Dedifferentiated amniotic fluid mesenchymal stem cell (primary cell): ENCODE results near the gene SMIM14.
"Not testable (repeated sequence)": the region's sequence is repeated elsewhere in the genome, so short reads cannot be mapped to it uniquely, and the experiment has no call there.

ENCODE experiments used
- DNase-seq: peaks from one replicate; pipeline ENCODE4 v3.0.0-alpha.2; 2016; ENCODE audit errors: extremely low spot score

The SMIM14 gene

DNA sequence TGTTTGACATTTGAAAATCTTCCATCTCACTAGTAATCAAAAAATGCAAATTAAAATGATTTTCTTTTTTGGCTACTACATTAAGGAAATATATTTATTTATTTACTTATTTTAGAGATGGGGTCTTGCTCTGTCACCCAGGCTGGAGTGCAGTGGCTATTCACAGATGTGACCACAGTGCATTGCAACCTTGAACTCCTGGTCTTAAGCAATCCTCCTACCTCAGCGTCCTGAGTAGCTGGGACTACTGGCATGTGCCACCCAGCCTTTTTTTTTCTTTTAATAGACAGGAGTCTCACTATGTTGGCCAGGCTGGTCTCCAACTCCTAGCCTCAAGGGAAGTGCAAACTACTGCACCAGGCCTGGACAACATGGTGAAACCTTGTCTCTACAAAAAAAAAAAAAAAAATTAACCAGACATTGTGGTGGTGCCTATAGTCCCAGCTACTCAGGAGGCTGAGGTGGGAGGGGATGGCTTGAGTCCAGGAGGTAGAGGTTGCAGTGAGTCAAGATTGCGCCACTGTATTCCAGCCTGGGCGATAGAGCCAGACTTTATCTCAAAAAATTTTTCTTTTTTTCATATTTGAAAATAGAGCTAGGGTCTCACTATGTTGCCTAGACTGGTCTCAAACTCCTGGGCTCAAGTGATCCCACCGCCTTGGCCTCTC is 4.4 kb upstream of the SMIM14 start:
- DNase-seq = no peak

- DNase-seq = no peak
Measured at GRCh38 chr4:39641451-39641850, 2.8 kb upstream of the SMIM14 start.

DNA sequence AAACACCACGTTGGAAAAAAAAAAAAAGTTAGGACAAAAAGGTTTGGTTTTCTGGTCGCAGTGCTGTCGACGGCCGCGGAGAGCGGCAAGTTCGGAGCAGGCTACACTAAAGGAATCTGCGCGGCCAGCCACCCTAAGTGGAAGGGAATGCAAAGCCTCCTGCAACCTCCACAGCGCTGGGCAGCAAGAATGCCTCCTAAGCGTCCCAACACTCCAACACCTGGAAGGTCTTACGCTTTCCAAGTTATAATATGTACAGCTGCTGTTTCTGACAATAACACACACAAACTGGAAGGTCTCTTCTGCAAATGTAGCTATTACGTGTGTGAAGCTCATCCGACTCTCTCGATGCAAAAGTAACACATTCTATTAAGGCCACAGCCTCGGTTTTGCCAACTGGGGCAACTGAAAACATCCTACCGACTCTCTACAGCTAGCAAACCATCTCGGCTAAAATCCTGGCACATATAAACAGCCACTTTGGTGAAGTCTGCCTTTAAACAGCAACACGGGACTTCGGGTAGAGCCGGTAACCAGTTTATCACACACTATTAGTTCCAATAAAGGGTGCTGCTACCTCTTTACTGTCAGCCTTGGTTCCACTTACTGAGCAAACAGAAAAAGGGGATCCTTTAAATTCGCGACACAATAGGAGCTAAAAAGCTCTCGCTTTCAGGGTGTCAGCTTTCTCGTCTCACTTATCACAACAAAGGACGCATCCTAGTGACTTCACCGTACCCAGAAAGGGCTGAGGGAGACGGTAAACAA is 895 bp downstream of the SMIM14 start:
- peak; percentile 62 for DNase-seq

DNA sequence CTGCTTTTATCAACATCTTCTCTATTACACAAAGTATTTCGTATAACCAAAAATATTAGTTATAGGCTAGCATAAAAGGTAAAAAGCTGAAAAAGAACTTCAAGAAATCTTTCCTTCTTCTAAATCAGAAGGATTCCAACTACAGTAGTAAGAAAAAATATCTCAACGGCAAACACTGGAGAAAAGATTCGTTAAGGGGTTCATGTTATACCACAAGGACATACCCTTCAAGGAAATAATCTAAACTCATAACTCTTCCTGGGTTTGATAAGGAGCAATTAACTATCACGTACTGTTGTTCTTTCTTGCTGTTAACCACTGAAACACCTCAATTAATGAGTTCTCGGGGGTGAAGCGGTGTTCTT is 1.5 kb downstream of the SMIM14 start:
- no peak for DNase-seq

GRCh38 chr4:39636531-39637184 is 2.0 kb downstream of the SMIM14 start:
- DNase-seq = no peak

DNA sequence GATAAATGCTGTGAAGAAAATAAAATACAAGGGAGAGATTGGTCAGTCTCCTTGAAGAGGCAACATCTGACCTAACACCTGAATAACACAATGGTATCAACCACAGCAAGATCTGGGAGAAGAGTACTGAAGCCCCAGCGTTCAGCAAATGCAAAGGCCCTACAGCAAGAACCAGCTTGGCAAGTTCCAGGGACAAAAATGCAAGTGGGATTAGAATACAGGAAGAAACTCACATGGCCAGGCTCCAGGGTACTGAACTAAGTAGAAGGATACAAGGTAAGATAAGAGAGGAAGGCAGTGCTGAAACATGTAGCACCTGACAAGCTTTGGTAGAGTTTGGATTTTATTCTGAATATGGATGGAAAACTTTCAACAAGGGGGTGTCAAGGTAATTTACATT is 3.6 kb downstream of the SMIM14 start:
- DNase-seq = no peak

GRCh38 chr4:39631700-39632079 is 7.0 kb downstream of the SMIM14 start:
- no peak for DNase-seq

GRCh38 chr4:39627413-39627812 is 11.3 kb downstream of the SMIM14 start:
- no peak for DNase-seq

- DNase-seq = no peak
Measured at GRCh38 chr4:39626913-39627312, 11.8 kb downstream of the SMIM14 start.

DNA sequence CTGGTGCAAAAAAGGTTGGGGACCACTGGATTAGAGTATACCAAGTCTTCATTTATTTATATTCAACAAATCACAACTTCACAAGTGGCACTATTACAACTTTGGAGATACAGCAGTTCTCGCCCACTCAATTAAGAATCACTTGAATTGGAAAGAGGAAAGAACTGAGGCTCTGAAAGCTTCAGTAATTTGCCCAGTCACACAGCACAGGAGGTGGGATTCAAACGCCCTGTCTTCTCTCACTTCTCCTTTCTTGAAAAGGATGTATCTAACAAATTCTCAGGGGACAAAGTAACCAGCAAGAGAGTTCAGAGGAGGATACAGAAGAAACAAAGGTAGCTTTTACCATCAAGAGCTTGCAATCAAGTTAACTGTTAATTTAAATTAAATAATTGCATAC is 12.4 kb downstream of the SMIM14 start:
- DNase-seq = no peak

- no peak for DNase-seq
Measured at GRCh38 chr4:39621582-39621981, 17.1 kb downstream of the SMIM14 start.

DNA sequence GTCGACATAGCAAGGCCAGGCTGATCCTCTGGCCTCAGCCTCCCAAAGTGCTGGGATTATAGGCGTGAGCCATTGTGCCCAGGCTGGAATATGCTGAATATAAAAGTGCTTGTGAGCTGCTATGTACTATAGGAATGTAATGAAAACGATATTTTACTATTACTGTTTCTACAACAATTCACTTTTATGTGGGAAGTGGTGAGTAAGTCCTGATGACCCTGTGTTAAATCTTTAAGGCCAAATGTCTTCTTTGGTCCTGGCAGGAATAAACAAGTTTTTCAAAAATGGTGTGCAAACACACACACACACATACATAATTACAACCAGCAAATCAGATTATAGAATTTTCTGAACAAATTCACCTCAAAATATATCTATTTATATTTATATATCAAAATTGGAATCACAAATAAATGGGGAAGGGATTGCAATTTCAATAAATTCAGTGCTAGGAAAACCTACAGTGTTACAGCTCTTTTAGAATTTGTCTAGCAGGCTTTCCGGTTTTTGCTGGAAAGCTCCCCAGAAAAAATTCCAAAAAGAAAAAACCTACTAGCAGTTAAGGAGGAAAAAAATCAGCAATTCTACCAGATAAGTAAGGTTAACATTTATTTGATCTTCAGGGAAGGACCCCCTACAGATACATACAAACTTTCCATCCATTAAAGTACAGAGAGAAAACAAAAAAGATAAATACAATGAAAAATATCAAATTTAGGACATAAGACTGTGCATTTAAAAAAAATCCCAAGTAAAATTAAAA is 17.9 kb downstream of the SMIM14 start:
- DNase-seq = no peak

DNA sequence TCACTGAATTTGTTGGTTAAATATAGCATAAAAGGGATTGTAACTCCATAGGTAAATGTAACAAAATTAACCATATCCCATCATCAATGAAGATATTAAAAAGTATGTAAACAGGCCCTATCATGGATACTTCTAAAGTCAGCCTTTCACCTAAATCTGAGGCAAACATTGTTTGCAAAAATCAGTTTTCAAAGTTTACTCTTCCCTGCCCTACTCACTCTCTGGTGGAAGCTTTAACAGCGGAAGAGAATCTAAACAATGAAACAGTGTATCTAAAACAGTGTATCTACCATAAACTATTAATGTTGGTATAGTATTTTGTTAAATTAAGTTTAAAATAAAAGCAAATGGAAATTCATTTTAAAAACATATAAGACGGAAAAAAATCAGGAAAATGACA is 21.1 kb downstream of the SMIM14 start:
- DNase-seq = no peak

- no peak for DNase-seq
Measured at GRCh38 chr4:39616651-39617050, 22.0 kb downstream of the SMIM14 start.

DNA sequence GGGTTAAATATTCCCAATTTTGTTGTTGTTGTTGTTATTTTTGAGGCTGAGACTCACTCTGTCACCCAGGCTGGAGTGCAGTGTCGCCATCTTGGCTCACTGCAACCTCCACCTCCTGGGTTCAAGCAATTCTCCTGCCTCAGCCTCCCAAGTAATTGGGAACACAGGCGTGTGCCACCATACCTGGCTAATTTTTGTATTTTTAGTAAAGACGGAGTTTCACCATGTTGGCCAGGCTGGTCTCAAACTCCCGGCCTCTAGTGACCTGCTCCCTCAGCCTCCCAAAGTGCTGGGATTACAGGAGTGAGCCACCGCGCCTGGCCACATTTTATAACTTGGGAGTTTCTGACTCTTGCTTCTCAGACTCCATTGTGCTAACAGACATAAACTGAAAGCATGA is 22.6 kb downstream of the SMIM14 start:
- DNase-seq = not testable (repeated sequence)

DNA sequence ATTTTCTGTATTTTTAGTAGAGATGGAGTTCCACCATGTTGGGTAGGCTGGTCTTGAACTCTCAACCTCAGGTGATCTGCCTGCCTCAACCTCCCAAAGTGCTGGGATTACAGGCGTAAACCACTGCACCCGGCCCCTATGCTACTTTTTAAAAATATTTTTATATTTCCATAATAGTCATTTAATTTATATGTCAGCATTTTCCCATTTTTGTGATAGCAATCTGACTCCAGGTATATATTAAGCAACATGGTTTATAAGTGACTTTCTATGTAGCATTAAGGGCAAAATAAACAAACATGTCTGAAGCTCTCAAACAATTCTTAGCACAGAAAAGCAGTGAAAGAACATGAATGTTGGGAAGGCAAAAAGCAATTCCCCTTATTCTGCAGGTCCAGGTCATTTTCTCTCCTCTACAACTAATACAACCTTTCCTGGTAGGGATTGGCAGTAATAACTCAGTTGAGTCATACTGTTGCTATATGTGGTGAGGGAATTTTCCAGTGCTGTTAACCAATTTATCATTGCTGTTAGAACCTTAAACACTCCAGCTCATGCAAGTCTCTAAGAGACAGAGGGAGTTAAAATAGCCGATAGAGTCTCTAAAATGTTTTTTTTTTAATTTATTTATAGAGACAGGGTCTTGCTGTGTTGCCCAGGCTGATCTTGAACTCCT is 24.0 kb downstream of the SMIM14 start:
- peak; percentile 57 for DNase-seq

- DNase-seq = peak; percentile 54
Measured at GRCh38 chr4:39613093-39613656, 25.5 kb downstream of the SMIM14 start.

DNA sequence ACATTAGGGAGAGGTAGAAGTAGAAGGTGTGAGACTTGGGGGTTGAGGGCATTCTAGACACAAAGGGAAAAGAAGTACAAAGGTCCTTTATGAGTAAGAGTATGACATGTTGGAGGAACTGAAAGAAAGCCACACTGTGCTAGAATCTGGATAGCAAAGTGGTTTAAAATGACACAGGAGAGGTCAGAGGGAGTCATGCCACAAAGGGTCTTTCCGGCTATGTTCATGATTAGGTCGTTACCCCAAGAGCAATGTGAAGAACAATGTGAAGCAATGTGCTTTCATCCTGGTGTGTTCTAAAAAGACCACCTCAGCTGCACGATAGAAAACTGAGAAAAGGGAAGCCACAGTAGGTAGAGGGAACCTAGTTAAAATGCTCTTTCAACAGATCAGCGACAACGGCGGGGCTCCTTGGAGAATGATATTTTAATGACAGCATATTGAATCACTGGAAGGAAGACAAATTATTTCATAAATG is 29.2 kb downstream of the SMIM14 start:
- DNase-seq = no peak

DNA sequence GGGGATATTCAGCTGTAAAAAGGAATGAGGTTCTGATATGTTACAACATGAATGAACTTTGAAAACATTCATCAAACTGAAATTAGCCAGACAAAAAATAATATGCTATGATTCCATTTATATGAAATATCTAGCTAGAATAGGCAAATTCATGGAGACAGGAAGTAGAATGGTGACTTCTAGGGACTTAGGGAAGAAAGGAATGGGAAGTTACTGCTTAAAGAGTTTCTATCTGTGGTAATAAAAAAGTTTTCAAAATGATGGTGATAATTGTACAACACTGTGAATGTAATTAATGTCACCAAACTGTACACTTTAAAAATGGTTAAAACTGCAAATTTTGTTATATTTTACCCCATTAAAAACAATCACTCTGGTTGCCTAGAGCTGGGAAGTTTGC is 30.2 kb downstream of the SMIM14 start:
- no peak for DNase-seq

DNA sequence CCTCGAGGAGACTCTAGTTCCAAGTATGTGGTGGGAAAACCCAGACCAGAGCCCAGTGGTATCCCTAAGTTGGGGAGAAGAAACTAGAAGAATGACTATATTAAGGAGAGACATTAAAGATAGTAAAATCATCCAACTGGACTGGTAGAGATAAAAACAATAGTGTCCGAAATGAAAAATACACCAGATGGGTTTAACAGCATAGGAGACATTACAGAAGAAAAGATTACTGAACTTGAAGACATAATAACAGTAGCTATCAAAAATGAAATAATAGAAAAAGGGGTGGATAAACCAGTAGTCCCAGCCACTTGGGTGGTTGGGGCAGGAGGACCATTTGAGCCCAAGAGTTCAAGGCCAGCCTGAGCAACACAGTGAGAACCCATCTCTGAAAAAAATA is 31.9 kb downstream of the SMIM14 start:
- DNase-seq = no peak

GRCh38 chr4:39597695-39598381 is 40.8 kb downstream of the SMIM14 start:
- no peak for DNase-seq
